SIG-M5 treated with dmso at 0.1 percent for 504 hours (cell line): Measurements from ENCODE around the gene PRXL2B.
"Not testable (repeated sequence)": the region's sequence is repeated elsewhere in the genome, so short reads cannot be mapped to it uniquely, and the experiment has no call there.

Source experiments
- DNase-seq: peaks from one replicate; lab custom pipeline; 2025; ENCODE audit not compliant: unreplicated experiment; lab: John Stamatoyannopoulos, UW

PRXL2B gene

GRCh38 chr1:2586154-2587070, at the start of gene PRXL2B:
TSS of gene PRXL2B (plus strand) at chr1:2586777. CDS start at chr1:2586886, 109 bp downstream.
- DNase-seq: peak; percentile 91

GRCh38 chr1:2537784-2538115, 48.8 kb upstream of the PRXL2B start:
- DNase-seq: no peak

GRCh38 chr1:2538376-2538775, 48.2 kb upstream of the PRXL2B start:
- no peak for DNase-seq

GRCh38 chr1:2538872-2539271, 47.7 kb upstream of the PRXL2B start:
- DNase-seq: no peak

GRCh38 chr1:2539312-2539907, 47.2 kb upstream of the PRXL2B start:
- DNase-seq: no peak

- no peak for DNase-seq
These were observed 45.6 kb upstream of the PRXL2B start for GRCh38 chr1:2540816-2541492.

- no peak for DNase-seq
These were observed 44.8 kb upstream of the PRXL2B start for GRCh38 chr1:2541619-2542245.

- DNase-seq: no peak
These were observed 44.2 kb upstream of the PRXL2B start for GRCh38 chr1:2542246-2542915.

- DNase-seq: no peak
These were observed 43.0 kb upstream of the PRXL2B start for GRCh38 chr1:2543543-2544092.

GRCh38 chr1:2544093-2544874, 42.3 kb upstream of the PRXL2B start:
- no peak for DNase-seq

- DNase-seq: no peak
These were observed 41.5 kb upstream of the PRXL2B start for GRCh38 chr1:2544875-2545640.

- DNase-seq: peak; percentile 88
These were observed 40.6 kb upstream of the PRXL2B start for GRCh38 chr1:2545754-2546514.

GRCh38 chr1:2546515-2547209, 39.9 kb upstream of the PRXL2B start:
- DNase-seq: peak; percentile 90

GRCh38 chr1:2547210-2548067, 39.1 kb upstream of the PRXL2B start:
- DNase-seq: peak; percentile 52

GRCh38 chr1:2548068-2548589, 38.4 kb upstream of the PRXL2B start:
- DNase-seq: peak; percentile 43

GRCh38 chr1:2549367-2550029, 37.1 kb upstream of the PRXL2B start:
- DNase-seq: not testable (repeated sequence)
